ENCODE measurements around the gene APOBEC2.

APOBEC2 gene

DNA sequence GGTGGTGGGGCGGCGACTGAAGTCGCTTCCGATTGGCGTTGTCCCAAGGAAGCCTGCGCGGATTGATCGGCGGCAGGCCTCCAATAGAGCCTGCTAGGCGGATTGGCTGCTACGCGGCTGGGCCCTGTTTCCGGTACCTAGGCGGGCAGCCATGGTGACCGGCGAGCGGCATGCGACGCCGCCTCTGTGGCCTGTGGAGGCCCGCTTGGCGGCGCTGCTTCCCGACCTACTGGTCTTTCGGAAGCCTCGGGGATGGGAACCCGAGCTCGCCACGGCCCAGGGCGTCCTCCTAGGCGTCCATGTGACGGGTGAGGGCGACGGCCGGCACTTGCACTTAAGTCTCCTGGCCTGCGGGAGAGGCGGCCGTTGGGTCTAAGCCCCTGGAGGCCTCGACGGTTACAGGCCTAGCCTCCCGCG is 47.9 kb downstream of the APOBEC2 start:
- TF ChIP-seq BACH2 (CRISPR knock-in tag; IDR thresholded peaks at IDR 0.05; ENCODE audit: borderline replicate concordance): no peak
- no peak for TF ChIP-seq RARB (CRISPR knock-in tag; IDR thresholded peaks at IDR 0.05)
- no peak for TF ChIP-seq ZNF565 (CRISPR knock-in tag; conservative IDR thresholded peaks at IDR 0.05; ENCODE audit: low read depth)
- TF ChIP-seq ARNTL (CRISPR knock-in tag; IDR thresholded peaks at IDR 0.05; ENCODE audit: borderline replicate concordance, low read depth): no peak
- TF ChIP-seq CSDC2 (CRISPR knock-in tag; IDR thresholded peaks at IDR 0.05): no peak
- no peak for TF ChIP-seq ISL1 (CRISPR knock-in tag; IDR thresholded peaks at IDR 0.05)
- TF ChIP-seq, protein P1, sequence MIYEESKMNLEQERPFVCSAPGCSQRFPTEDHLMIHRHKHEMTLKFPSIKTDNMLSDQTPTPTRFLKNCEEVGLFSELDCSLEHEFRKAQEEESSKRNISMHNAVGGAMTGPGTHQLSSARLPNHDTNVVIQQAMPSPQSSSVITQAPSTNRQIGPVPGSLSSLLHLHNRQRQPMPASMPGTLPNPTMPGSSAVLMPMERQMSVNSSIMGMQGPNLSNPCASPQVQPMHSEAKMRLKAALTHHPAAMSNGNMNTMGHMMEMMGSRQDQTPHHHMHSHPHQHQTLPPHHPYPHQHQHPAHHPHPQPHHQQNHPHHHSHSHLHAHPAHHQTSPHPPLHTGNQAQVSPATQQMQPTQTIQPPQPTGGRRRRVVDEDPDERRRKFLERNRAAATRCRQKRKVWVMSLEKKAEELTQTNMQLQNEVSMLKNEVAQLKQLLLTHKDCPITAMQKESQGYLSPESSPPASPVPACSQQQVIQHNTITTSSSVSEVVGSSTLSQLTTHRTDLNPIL (CRISPR knock-in tag; IDR thresholded peaks at IDR 0.05; ENCODE audit: low read depth): no peak
- no peak for ATAC-seq

DNA sequence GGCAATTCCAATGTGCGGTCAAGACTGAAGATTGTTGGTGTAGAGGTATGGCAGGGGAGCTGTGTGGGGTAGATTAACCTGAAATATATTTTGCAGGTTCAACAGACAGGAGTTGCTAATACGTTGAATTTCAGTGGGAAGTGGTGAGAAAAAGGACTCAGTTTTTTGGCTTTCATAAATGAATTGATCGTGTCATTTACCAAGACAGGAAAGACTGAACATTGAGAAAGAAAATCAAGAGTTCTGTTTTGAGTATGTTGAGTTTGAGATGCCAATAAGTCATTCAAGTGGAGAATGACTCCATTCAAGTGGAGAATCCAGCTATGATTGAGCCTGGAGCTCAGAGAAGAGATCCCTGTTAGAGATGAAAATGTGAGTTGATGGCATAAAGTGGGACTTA is 50.8 kb downstream of the APOBEC2 start:
- ATAC-seq: no peak

DNA sequence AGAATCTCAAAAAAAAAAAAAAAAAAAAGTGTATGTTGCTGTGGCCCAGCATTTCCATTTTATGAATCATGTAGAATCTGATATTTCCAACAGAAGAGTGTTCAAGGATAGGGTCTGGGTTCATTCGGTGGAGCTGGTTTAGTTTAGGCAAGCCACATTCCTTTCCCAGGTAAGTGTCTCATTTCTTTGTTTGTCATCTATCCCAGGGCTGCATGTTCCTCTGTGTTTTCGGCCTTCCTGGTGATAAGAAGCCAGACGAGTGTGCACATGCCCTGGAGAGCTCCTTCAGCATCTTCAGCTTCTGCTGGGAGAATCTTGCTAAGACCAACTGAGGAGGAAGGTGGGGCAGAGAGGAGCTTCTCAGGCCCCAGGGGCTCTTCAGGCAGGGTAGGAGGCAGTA is 58.0 kb downstream of the APOBEC2 start:
- TF ChIP-seq ZC3H10 (CRISPR knock-in tag; IDR thresholded peaks at IDR 0.05) (no peak), ZNF8 (CRISPR knock-in tag; IDR thresholded peaks at IDR 0.05) (no peak), CSDC2 (CRISPR knock-in tag; IDR thresholded peaks at IDR 0.05) (no peak), ARNTL (CRISPR knock-in tag; IDR thresholded peaks at IDR 0.05; ENCODE audit: borderline replicate concordance, low read depth) (no peak), ZFP30 (CRISPR knock-in tag; IDR thresholded peaks at IDR 0.05) (no peak)
- TF ChIP-seq, protein P2, sequence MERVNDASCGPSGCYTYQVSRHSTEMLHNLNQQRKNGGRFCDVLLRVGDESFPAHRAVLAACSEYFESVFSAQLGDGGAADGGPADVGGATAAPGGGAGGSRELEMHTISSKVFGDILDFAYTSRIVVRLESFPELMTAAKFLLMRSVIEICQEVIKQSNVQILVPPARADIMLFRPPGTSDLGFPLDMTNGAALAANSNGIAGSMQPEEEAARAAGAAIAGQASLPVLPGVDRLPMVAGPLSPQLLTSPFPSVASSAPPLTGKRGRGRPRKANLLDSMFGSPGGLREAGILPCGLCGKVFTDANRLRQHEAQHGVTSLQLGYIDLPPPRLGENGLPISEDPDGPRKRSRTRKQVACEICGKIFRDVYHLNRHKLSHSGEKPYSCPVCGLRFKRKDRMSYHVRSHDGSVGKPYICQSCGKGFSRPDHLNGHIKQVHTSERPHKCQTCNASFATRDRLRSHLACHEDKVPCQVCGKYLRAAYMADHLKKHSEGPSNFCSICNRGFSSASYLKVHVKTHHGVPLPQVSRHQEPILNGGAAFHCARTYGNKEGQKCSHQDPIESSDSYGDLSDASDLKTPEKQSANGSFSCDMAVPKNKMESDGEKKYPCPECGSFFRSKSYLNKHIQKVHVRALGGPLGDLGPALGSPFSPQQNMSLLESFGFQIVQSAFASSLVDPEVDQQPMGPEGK (CRISPR knock-in tag; IDR thresholded peaks at IDR 0.05; ENCODE audit: borderline replicate concordance): no peak
- TF ChIP-seq, protein P3, sequence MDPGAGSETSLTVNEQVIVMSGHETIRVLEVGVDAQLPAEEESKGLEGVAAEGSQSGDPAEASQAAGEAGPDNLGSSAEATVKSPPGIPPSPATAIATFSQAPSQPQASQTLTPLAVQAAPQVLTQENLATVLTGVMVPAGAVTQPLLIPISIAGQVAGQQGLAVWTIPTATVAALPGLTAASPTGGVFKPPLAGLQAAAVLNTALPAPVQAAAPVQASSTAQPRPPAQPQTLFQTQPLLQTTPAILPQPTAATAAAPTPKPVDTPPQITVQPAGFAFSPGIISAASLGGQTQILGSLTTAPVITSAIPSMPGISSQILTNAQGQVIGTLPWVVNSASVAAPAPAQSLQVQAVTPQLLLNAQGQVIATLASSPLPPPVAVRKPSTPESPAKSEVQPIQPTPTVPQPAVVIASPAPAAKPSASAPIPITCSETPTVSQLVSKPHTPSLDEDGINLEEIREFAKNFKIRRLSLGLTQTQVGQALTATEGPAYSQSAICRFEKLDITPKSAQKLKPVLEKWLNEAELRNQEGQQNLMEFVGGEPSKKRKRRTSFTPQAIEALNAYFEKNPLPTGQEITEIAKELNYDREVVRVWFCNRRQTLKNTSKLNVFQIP (CRISPR knock-in tag; IDR thresholded peaks at IDR 0.05; ENCODE audit: borderline replicate concordance, low read depth): no peak
- TF ChIP-seq, protein P4, sequence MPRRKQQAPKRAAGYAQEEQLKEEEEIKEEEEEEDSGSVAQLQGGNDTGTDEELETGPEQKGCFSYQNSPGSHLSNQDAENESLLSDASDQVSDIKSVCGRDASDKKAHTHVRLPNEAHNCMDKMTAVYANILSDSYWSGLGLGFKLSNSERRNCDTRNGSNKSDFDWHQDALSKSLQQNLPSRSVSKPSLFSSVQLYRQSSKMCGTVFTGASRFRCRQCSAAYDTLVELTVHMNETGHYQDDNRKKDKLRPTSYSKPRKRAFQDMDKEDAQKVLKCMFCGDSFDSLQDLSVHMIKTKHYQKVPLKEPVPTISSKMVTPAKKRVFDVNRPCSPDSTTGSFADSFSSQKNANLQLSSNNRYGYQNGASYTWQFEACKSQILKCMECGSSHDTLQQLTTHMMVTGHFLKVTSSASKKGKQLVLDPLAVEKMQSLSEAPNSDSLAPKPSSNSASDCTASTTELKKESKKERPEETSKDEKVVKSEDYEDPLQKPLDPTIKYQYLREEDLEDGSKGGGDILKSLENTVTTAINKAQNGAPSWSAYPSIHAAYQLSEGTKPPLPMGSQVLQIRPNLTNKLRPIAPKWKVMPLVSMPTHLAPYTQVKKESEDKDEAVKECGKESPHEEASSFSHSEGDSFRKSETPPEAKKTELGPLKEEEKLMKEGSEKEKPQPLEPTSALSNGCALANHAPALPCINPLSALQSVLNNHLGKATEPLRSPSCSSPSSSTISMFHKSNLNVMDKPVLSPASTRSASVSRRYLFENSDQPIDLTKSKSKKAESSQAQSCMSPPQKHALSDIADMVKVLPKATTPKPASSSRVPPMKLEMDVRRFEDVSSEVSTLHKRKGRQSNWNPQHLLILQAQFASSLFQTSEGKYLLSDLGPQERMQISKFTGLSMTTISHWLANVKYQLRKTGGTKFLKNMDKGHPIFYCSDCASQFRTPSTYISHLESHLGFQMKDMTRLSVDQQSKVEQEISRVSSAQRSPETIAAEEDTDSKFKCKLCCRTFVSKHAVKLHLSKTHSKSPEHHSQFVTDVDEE (CRISPR knock-in tag; IDR thresholded peaks at IDR 0.05): no peak
- ATAC-seq: no peak

More for the DNA sequence above, 50.8 kb downstream of the APOBEC2 start:
- TF ChIP-seq ZNF8 (CRISPR knock-in tag; IDR thresholded peaks at IDR 0.05): no peak
- no peak for TF ChIP-seq ZC3H10 (CRISPR knock-in tag; IDR thresholded peaks at IDR 0.05)
- TF ChIP-seq RARB (CRISPR knock-in tag; IDR thresholded peaks at IDR 0.05): no peak
- no peak for TF ChIP-seq CSDC2 (CRISPR knock-in tag; IDR thresholded peaks at IDR 0.05)
- no peak for TF ChIP-seq TCF4 (CRISPR knock-in tag; IDR thresholded peaks at IDR 0.05; ENCODE audit: borderline replicate concordance)
- TF ChIP-seq TOX (CRISPR knock-in tag; IDR thresholded peaks at IDR 0.05; ENCODE audit: borderline replicate concordance): no peak
- TF ChIP-seq, protein P3 (CRISPR knock-in tag; IDR thresholded peaks at IDR 0.05; ENCODE audit: borderline replicate concordance, low read depth): no peak
- TF ChIP-seq ARNTL (CRISPR knock-in tag; IDR thresholded peaks at IDR 0.05; ENCODE audit: borderline replicate concordance, low read depth): no peak
- no peak for TF ChIP-seq PPARA (CRISPR knock-in tag; IDR thresholded peaks at IDR 0.05; ENCODE audit: borderline replicate concordance)
